Astrocyte of the hippocampus (primary cell): ENCODE results near the gene FAM163B.
"Not testable (repeated sequence)": the region's sequence is repeated elsewhere in the genome, so short reads cannot be mapped to it uniquely, and the experiment has no call there.

Experiments
- DNase-seq: peaks from one replicate; pipeline ENCODE4 v3.0.0; 2011; ENCODE audit warnings: low read depth, low spot score

Gene FAM163B

DNA sequence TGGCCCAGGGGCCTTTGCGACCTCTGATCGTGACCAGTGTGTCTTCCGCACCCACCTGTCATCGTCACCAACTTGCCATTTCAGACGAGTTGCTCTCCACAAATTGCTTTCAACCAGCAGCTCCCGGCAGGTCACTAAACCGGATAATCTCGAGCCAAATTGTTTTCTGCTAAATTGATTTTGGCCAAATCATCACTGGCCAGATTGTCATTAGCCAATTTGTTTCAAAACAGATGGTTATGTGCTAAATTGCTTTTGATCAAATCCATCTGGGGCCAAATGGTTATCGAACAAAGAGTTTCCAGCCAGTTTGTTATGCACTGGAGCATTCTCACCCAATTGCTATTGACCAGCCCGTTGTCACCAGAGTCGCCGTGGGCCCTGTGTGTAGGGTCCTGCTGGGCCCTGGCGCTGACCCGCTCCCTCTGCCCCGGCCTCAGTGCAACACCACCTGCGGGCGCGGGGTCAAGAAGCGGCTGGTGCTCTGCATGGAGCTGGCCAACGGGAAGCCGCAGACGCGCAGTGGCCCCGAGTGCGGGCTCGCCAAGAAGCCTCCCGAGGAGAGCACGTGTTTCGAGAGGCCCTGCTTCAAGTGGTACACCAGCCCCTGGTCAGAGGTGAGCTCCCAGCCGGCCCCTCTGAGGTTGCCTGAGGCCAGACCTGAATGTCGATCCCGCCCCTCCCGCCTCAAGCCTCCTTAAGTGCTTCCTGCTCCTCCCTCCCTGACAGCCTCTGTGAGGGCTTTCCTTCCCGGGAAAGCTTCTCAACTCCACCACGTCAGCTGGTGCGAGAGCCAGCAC is 39.1 kb downstream of the FAM163B start:
- no peak for DNase-seq

DNA sequence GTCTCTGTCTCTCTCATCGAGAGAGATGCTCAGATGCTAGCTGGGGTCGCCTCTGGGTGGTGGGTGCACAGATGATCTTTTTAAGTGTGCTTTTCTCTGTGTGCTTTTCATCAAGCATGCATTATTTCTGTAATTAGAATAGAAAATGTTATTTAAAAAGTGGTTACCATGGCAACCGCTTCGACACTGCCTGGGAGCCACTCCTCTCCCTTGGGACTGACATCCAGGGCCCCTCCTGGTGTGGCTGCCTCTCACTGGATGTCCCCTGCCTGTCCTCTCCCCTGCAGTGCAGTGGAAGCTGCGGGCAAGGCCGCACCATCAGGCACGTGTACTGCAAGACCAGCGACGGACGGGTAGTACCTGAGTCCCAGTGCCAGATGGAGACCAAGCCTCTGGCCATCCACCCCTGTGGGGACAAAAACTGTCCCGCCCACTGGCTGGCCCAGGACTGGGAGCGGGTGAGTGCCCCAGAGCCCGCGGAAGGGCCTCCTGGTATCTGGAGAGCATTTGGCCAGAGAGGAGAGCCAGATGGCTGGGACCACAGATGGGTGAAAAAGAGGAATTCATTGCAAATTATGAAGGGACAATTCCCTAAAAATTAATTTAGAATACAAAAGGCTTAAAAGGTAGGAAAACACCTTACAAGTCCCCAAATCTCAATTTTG is 39.9 kb downstream of the FAM163B start:
- DNase-seq = no peak

DNA sequence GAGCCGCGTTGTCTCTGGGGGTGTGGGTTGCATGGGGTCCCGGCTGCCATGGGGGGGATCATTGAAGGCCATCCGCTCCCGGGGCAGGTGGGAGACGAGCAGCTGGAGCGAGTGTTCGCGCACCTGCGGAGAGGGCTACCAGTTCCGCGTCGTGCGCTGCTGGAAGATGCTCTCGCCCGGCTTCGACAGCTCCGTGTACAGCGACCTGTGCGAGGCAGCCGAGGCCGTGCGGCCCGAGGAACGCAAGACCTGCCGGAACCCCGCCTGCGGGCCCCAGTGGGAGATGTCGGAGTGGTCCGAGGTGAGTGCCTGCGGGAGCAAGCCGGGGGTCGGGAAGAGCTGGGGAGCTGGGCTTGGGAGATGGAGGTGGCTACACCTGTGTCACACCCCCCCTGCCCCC is 41.0 kb downstream of the FAM163B start:
- DNase-seq = no peak

- DNase-seq = no peak
These were observed 42.4 kb downstream of the FAM163B start for GRCh38 chr9:133566817-133567216.

GRCh38 chr9:133566382-133566781 is 42.8 kb downstream of the FAM163B start:
- no peak for DNase-seq

GRCh38 chr9:133564451-133565116 is 44.6 kb downstream of the FAM163B start:
- no peak for DNase-seq

- not testable (repeated sequence) for DNase-seq
These were observed 45.4 kb downstream of the FAM163B start for GRCh38 chr9:133563814-133564213.

GRCh38 chr9:133563291-133563796 is 45.8 kb downstream of the FAM163B start:
- no peak for DNase-seq

GRCh38 chr9:133562611-133563290 is 46.4 kb downstream of the FAM163B start:
- DNase-seq = no peak

DNA sequence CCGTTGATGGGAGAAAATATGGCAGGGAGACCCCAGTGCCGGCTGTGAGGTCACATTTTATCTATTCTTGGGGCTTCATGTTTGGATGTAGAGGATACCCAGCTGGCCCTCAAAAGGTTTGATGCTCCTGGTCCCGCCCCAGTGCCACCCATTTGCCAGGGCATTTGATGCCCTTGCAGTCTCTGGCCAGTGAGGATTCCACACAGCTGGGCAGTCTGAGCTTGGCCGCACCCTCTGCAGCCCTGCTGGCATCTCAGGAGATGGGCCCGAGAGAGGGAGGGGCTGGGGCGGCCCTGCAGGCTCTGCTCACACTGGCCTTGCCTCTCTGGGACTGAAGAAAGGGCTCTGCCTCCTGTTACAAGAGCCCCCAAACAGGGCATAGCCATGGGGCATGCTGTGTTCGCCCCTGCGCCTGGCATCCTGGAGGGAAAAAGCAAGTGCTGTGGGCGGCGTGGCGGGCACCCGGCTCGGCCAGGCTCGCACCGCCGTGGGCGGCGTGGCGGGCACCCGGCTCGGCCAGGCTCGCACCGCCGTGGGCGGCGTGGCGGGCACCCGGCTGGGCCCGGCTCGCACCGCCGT is 47.1 kb downstream of the FAM163B start:
- no peak for DNase-seq

DNA sequence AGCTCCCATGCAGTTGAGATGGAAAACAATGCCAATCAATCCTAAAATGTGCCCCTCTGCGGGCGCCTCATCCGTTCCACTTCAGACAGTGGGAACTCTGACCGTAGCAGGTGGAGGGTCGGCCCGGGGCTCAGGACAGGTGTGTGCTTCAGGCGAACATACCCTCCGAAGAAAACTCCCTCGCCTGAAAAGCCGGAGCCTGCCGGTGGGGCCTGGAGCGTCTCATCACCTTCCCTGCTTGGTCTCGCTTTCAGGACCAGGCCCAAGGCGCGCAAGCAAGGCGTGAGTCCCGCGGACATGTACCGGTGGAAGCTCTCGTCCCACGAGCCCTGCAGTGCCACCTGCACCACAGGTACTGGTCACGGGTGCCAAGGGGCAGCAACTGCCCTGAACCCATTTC is 48.2 kb downstream of the FAM163B start:
- no peak for DNase-seq

DNA sequence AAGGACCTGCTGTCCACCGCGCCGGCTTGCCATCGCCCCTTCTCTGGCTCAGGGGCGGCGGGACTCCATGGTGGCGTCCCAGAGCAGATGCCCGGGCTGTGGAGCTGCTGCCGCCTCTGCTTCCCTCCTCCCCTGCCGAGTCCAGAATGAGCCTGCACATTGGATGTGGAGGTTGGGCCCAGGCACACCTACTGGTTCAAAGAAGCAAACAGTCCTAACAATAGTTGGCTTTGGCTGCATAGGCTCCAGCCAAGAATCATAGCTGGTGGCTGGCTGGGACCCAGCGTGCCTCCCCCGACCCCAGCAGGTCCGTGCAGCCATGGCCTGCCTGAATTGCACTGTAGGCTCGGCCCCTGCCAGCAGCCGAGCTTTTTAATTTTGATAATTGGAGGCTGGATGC is 48.9 kb downstream of the FAM163B start:
- DNase-seq = peak; percentile 58

DNA sequence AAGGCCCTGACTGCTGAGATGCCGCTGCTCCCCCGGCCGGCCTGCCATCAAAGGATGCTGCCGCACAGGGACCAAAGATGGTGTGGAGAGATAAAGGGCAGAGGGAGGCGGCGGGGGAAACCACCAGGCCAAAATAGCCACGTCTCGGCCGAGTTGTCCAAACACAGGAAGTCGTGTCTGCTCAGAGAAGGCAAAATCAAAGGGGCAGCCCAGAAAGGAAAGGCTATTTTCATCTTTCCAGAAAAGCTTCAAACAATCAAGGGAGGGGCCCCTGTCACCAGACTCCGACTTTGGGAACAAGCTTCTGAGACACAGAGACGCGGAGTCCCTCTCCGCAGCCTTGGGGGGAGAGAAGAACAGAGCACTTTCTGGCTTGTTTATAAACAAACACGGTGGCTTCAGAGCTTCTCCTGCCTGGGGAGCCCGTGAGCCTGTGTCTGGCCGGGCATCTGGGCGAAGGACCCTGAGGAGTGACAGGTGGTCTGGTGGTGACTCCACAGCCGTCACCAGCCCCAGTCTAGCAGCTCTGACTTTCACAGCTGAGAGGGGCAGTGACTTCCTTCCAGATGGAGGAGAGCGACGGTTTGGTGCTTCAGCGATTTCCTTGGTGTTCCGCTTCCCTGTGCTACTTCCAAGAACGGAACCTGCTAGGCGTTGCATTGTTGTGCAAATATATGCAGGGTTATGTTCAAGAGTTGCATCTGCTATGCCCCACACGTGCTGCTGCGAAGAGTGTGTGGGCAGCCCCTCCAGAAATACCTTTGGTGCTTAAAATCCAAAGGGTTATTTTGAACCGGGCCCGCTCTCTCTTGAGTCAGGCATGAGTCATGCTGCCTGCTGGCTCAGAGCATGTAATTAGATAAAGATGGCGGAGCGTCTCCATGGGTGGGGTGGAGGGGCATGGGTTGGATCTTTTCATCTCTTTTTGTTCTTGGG is 50.7 kb downstream of the FAM163B start:
- DNase-seq = peak; percentile 83

GRCh38 chr9:133557581-133557980 is 51.6 kb downstream of the FAM163B start:
- DNase-seq = no peak

DNA sequence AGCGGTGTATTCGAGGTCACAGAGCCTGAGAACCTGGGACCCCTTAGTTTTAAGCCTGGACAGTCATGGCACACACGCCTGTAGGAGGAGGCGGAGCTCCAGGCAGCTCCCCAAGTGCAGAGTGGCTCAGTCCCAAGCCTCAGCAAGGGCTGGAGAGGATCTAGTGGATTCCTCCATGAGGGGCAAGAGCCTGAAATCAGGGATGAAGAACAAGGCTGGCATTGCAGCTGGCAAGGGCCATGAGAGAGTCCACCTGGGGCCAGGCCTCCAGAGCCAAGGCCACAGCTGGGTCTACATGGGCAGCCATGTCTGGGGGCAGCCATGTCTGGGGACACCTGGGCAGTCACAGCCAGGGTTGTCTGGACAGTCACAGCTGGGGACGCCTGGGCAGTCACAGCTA is 52.8 kb downstream of the FAM163B start:
- DNase-seq = no peak

DNA sequence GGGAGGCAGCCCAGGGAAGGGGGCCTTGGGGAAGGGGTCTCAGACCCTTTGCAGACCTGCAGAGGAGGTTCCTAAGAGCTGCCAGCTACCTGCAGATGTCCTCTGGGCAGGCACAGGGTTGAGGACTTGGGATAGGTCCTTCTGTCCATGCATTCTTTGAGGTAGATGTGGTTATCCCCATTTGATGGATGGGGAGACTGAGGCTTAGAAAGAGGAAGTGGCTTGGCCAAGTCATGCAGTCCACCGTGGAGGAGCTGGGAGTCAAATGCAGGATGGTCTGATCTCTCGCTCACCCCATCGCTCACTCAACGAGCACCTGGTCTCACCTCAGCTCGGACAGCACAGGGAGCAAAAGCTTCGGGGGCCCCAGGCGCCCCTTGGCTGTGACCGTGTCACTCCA is 54.5 kb downstream of the FAM163B start:
- no peak for DNase-seq

GRCh38 chr9:133553973-133554713 is 55.0 kb downstream of the FAM163B start:
- no peak for DNase-seq

GRCh38 chr9:133553123-133553522 is 56.1 kb downstream of the FAM163B start:
- DNase-seq = no peak

DNA sequence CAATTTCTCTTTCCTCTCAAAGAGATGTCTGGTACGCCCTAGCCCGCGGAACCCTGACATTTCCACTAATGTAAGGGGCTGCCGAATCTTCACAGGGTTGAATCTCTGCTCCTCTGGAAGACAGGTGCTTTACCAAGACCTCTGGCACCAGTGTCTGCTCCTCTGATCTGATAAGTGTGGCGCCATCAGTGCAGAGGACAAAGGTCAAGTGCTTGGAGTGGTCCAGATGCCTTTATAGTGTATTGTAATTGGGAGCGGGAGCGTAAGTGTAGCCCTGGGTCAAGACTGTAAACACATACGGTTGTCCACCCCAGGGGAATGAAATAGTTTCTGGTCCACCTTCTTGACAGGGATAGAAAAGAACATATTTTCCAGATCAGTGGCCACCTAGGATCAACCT is 57.0 kb downstream of the FAM163B start:
- no peak for DNase-seq

GRCh38 chr9:133551446-133551845 is 57.7 kb downstream of the FAM163B start:
- no peak for DNase-seq
